Measurements from ENCODE around the gene EXOC6B.

- TF ChIP-seq, protein P1, sequence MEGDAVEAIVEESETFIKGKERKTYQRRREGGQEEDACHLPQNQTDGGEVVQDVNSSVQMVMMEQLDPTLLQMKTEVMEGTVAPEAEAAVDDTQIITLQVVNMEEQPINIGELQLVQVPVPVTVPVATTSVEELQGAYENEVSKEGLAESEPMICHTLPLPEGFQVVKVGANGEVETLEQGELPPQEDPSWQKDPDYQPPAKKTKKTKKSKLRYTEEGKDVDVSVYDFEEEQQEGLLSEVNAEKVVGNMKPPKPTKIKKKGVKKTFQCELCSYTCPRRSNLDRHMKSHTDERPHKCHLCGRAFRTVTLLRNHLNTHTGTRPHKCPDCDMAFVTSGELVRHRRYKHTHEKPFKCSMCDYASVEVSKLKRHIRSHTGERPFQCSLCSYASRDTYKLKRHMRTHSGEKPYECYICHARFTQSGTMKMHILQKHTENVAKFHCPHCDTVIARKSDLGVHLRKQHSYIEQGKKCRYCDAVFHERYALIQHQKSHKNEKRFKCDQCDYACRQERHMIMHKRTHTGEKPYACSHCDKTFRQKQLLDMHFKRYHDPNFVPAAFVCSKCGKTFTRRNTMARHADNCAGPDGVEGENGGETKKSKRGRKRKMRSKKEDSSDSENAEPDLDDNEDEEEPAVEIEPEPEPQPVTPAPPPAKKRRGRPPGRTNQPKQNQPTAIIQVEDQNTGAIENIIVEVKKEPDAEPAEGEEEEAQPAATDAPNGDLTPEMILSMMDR (IDR thresholded peaks at IDR 0.05), result no peak
- TF ChIP-seq POLR2A (IDR thresholded peaks at IDR 0.05), result no peak
Measured at GRCh38 chr2:72146347-72147302, 679.2 kb downstream of the EXOC6B start.
